H1 (cell line): ENCODE results near the gene CDC14B. TPM values are rescaled to one million over a fixed set of nuclear protein-coding genes. Genes with fewer than 3 reads are reported as not detected.

Experiments
- CTCF ChIA-PET: fragments of 300-600 bp; sonication (Branson Sonifier 250); formaldehyde crosslinking; loops from one replicate; lab custom pipeline; 2021; ENCODE audit not compliant: partially characterized antibody; lab: Charles Lee
- POLR2A ChIA-PET: fragments of 300-600 bp; sonication (Branson Sonifier 250); formaldehyde crosslinking; loops from one replicate; lab custom pipeline; 2021; ENCODE audit warnings: inconsistent platforms; ENCODE audit not compliant: partially characterized antibody; lab: Charles Lee
- DNase-seq, 2 experiments: peaks; one replicate each; pipeline versions ENCODE4 v3.0.0 to v3.0.0-alpha.2; 2010 to 2022; ENCODE audit warnings: low spot score in 2 of 2, low read depth in 1 of 2, mixed read lengths in 1 of 2
- FAIRE-seq: peaks from 2 replicates; lab custom pipeline; 2011; peaks lifted over from hg19 to GRCh38; lab: Jason Lieb, UNC
- H2AFZ ChIP-seq: 2 replicates; pipeline ENCODE4 v1.8.1; 2012; ENCODE audit warnings: low read length, inconsistent platforms
- H2AK5ac ChIP-seq: 2 replicates; pipeline ENCODE4 v1.6.1; 2013; ENCODE audit warnings: low read depth, low read length
- H2BK120ac ChIP-seq: replicated peaks from 2 replicates; pipeline ENCODE3; 2013; ENCODE audit warnings: low read depth, low read length, inconsistent platforms
- H2BK12ac ChIP-seq: 2 replicates; pipeline ENCODE4 v1.6.1; 2013; ENCODE audit warnings: low read depth, low read length
- H2BK15ac ChIP-seq: 2 replicates; pipeline ENCODE4 v1.6.1; 2013; ENCODE audit warnings: low read length
- H2BK20ac ChIP-seq: 2 replicates; pipeline ENCODE4 v1.6.1; 2013; ENCODE audit warnings: low read length
- H2BK5ac ChIP-seq: 2 replicates; pipeline ENCODE4 v1.6.1; 2013; ENCODE audit warnings: low read depth, low read length
- H3K14ac ChIP-seq: 2 replicates; pipeline ENCODE4 v1.6.1; 2013; ENCODE audit warnings: inconsistent platforms; ENCODE audit not compliant: insufficient read length
- H3K18ac ChIP-seq: 2 replicates; pipeline ENCODE4 v1.6.1; 2013; ENCODE audit warnings: low read length; ENCODE audit errors: extremely low read depth
- H3K23ac ChIP-seq: 2 replicates; pipeline ENCODE4 v1.6.1; 2013; ENCODE audit warnings: inconsistent platforms; ENCODE audit not compliant: insufficient read length
- H3K23me2 ChIP-seq: 2 replicates; pipeline ENCODE4 v1.6.1; 2013; ENCODE audit warnings: low read depth, low read length
- H3K27ac ChIP-seq: 2 replicates; pipeline ENCODE4 v1.6.1; 2011; ENCODE audit warnings: low read depth, low read length, inconsistent platforms
- H3K27me3 ChIP-seq, 4 experiments: replicated peaks in 1 of 4; 1 replicate in 1 of 4; 2 replicates in 3 of 4; pipeline versions ENCODE4 v1.6.1 to v1.8.1; 2011 to 2013; ENCODE audit warnings: low read length in 3 of 4, mild to moderate bottlenecking in 3 of 4, inconsistent platforms in 2 of 4, mixed read lengths in 2 of 4, moderate library complexity in 1 of 4; ENCODE audit not compliant: control insufficient read depth in 3 of 4, insufficient read depth in 3 of 4; ENCODE audit errors: extremely low read depth in 1 of 4
- H3K36me3 ChIP-seq, 4 experiments: 2 replicates each; pipeline versions ENCODE4 v1.6.1 to v1.8.1; 2011 to 2013; ENCODE audit warnings: mild to moderate bottlenecking in 4 of 4, low read length in 3 of 4, moderate library complexity in 2 of 4, control low read depth in 1 of 4, inconsistent platforms in 1 of 4; ENCODE audit not compliant: insufficient read depth in 4 of 4, control insufficient read depth in 2 of 4
- H3K4ac ChIP-seq: replicated peaks from 2 replicates; pipeline ENCODE3; 2013; ENCODE audit warnings: low read length, low read depth, mixed read lengths, inconsistent platforms; ENCODE audit not compliant: insufficient read length
- H3K4me1 ChIP-seq, 4 experiments: replicated peaks in 1 of 4; 1 replicate in 1 of 4; 2 replicates in 3 of 4; pipeline versions ENCODE4 v1.6.1 to v1.8.1; 2011 to 2013; ENCODE audit warnings: low read length in 3 of 4, inconsistent platforms in 2 of 4, mixed read lengths in 1 of 4; ENCODE audit not compliant: insufficient read depth in 4 of 4, control insufficient read depth in 3 of 4
- H3K4me2 ChIP-seq, 2 experiments: 2 replicates each; pipeline versions ENCODE4 v1.6.1 to v1.8.1; 2011 to 2013; ENCODE audit warnings: low read depth in 2 of 2, low read length in 2 of 2, control low read depth in 1 of 2, inconsistent platforms in 1 of 2, mild to moderate bottlenecking in 1 of 2; ENCODE audit not compliant: insufficient read depth in 1 of 2
- H3K4me3 ChIP-seq, 4 experiments: fragments of 200-600, 300-600 bp in 1 of 4; sonication (generic), shearing (Covaris generic), sonication (Bioruptor Twin) in 1 of 4; 2 replicates each; pipeline versions ENCODE4 v1.5.1 to v1.8.1; 2011 to 2016; ENCODE audit warnings: low read length in 4 of 4, low read depth in 3 of 4, control low read depth in 2 of 4, inconsistent platforms in 2 of 4, mild to moderate bottlenecking in 2 of 4, mixed read lengths in 1 of 4, moderate library complexity in 1 of 4; ENCODE audit not compliant: insufficient read depth in 2 of 4; ENCODE audit errors: extremely low read depth in 1 of 4
- H3K56ac ChIP-seq: replicated peaks from 2 replicates; pipeline ENCODE3; 2013; ENCODE audit warnings: low read depth, mild to moderate bottlenecking, mixed read lengths, low read length, inconsistent platforms; ENCODE audit not compliant: insufficient read length
- H3K79me1 ChIP-seq: 2 replicates; pipeline ENCODE4 v1.6.1; 2013; ENCODE audit warnings: low read depth, low read length, control low read depth
- H3K79me2 ChIP-seq, 2 experiments: 2 replicates each; pipeline versions ENCODE4 v1.6.1 to v1.8.1; 2012 to 2013; ENCODE audit warnings: low read length in 2 of 2, mild to moderate bottlenecking in 2 of 2, inconsistent platforms in 1 of 2; ENCODE audit not compliant: insufficient read depth in 2 of 2, control insufficient read depth in 1 of 2
- H3K9ac ChIP-seq, 4 experiments: replicated peaks in 1 of 4; 1 replicate in 1 of 4; 2 replicates in 3 of 4; pipeline versions ENCODE4 v1.6.1 to v1.8.1; 2011 to 2013; ENCODE audit warnings: low read depth in 3 of 4, low read length in 3 of 4, control low read depth in 2 of 4, mild to moderate bottlenecking in 2 of 4, moderate library complexity in 2 of 4, inconsistent platforms in 1 of 4; ENCODE audit errors: extremely low read depth in 1 of 4
- H3K9me3 ChIP-seq, 2 experiments: 2 replicates each; pipeline versions ENCODE4 v1.6.1 to v1.8.1; 2012 to 2013; ENCODE audit warnings: mild to moderate bottlenecking in 2 of 2, moderate library complexity in 2 of 2, control low read depth in 1 of 2, inconsistent platforms in 1 of 2, low read depth in 1 of 2, low read length in 1 of 2, mixed read lengths in 1 of 2; ENCODE audit not compliant: insufficient read depth in 2 of 2
- H4K20me1 ChIP-seq, 2 experiments: replicated peaks in 1 of 2; 2 replicates each; pipeline versions ENCODE3 to v1.8.1; 2011 to 2013; ENCODE audit warnings: inconsistent platforms in 2 of 2, low read length in 2 of 2, mild to moderate bottlenecking in 1 of 2; ENCODE audit not compliant: insufficient read depth in 2 of 2, control insufficient read depth in 1 of 2
- H4K5ac ChIP-seq: 2 replicates; pipeline ENCODE4 v1.6.1; 2013; ENCODE audit warnings: low read length, low read depth, mixed read lengths, inconsistent platforms; ENCODE audit not compliant: insufficient read length
- H4K8ac ChIP-seq: 2 replicates; pipeline ENCODE4 v1.8.0; 2013; ENCODE audit warnings: mild to moderate bottlenecking, moderate library complexity, low read length, inconsistent platforms; ENCODE audit not compliant: insufficient read depth; ENCODE audit errors: extremely low read depth
- H4K91ac ChIP-seq: replicated peaks from 2 replicates; pipeline ENCODE3; 2013; ENCODE audit warnings: low read length, mixed read lengths, inconsistent platforms; ENCODE audit not compliant: insufficient read length
- BRCA1 ChIP-seq: IDR thresholded peaks from 2 replicates; pipeline ENCODE4 v1.6.1; 2012; ENCODE audit warnings: low read depth, low read length, improper control_type of control experiment
- E2F6 ChIP-seq: IDR thresholded peaks from 2 replicates; pipeline ENCODE4 v1.6.1; 2012; ENCODE audit warnings: inconsistent platforms
- JUND ChIP-seq: IDR thresholded peaks from 2 replicates; pipeline ENCODE4 v1.6.1; 2011; ENCODE audit warnings: mild to moderate bottlenecking, improper control_type of control experiment, low read length
- MAX ChIP-seq: IDR thresholded peaks from 2 replicates; pipeline ENCODE4 v1.6.1; 2012; ENCODE audit warnings: inconsistent platforms
- NANOG ChIP-seq: IDR thresholded peaks from 2 replicates; pipeline ENCODE4 v1.6.1; 2011; ENCODE audit warnings: low read length, low read depth, mild to moderate bottlenecking, inconsistent platforms; ENCODE audit not compliant: insufficient read depth, poor library complexity, severe bottlenecking
- SIN3A ChIP-seq, 2 experiments: IDR thresholded peaks in 1 of 2; conservative IDR thresholded peaks in 1 of 2; 2 replicates each; pipeline ENCODE4 v1.6.1; 2011 to 2012; ENCODE audit warnings: low read length in 2 of 2, improper control_type of control experiment in 1 of 2, low read depth in 1 of 2, mild to moderate bottlenecking in 1 of 2
- SP2 ChIP-seq: IDR thresholded peaks from 2 replicates; pipeline ENCODE4 v1.6.1; 2012; ENCODE audit warnings: mild to moderate bottlenecking, low read length, inconsistent platforms
- TAF1 ChIP-seq: IDR thresholded peaks from 2 replicates; pipeline ENCODE4 v1.6.1; 2011; ENCODE audit warnings: mild to moderate bottlenecking, low read depth, low read length
- TAF7 ChIP-seq: optimal IDR thresholded peaks from 2 replicates; pipeline ENCODE3; 2011; ENCODE audit warnings: low read depth, mild to moderate bottlenecking, inconsistent platforms, low read length, moderate library complexity, borderline replicate concordance
- TEAD4 ChIP-seq: IDR thresholded peaks from 2 replicates; pipeline ENCODE4 v1.6.1; 2012; ENCODE audit warnings: low read depth, low read length, inconsistent platforms, mixed read lengths
- WGBS, 2 experiments: shearing (Covaris generic) in 1 of 2; methylation state at CpG; one replicate each; pipeline versions ENCODE4 v1.1.6 to v1.1.7; 2013 to 2015; ENCODE audit warnings: low lambda C conversion rate in 2 of 2, mixed read lengths in 2 of 2, inconsistent platforms in 1 of 2, low coverage in 1 of 2, missing lambda C conversion rate in 1 of 2; ENCODE audit not compliant: insufficient replicate concordance in 2 of 2, insufficient coverage in 1 of 2, insufficient read length in 1 of 2; ENCODE audit errors: extremely low coverage in 1 of 2, missing lambda C conversion rate in 1 of 2; 5-methylcytosine and 5-hydroxymethylcytosine counted together
- polyA plus RNA-seq, 7 experiments: library from polyadenylated mRNA; depleted of rRNA in 3 of 7; stranded (reverse) in 5 of 7; unstranded in 2 of 7; fragments of >200 nt in 5 of 7; fragments of 200-250 nt in 2 of 7; gene quantifications; 1 replicate in 5 of 7; 2 replicates in 1 of 7; 4 replicates in 1 of 7; pipeline versions ENCODE4 v1.2.1 to v1.2.3, GENCODE V29; 2011 to 2013; ENCODE audit warnings: missing spikeins in 2 of 7, mixed read lengths in 2 of 7
- total RNA-seq: library from RNA; stranded (reverse); fragmentation: NEBNext Ultra II Directional; extraction: Animal tissue kit (Norgen Biotek cat#: 25700); gene quantifications from 2 replicates; pipeline ENCODE4 v1.2.1, GENCODE V29; 2021

Gene CDC14B
- total and polyA plus RNA-seq, 2 of the 8 experiments (the other 6 are each of a cell fraction or from before 2014, with no cell fraction given): 17.2 to 44.6 TPM

GRCh38 chr9:96655198-96655851 is 35.7 kb upstream of the CDC14B start, which contains the start of gene PRXL2C:
Gene PRXL2C (minus strand): TSS chr9:96655317. CDS start chr9:96655281, 36 bp downstream.
- no peak within 1 kb of the TSS for H2BK120ac ChIP-seq
- H2BK5ac ChIP-seq: peak within 1 kb of the TSS; percentile 38; the same call in 1 of the 2 replicates
- DNase-seq: peak in 1 of 2 experiments; percentile 79
- no peaks in the 10 kb centered on the region for H3K79me1 ChIP-seq
- H3K9me3 ChIP-seq: no peaks in the 10 kb centered on the region
- H3K14ac ChIP-seq: no peak within 1 kb of the TSS
- H3K56ac ChIP-seq: peak within 1 kb of the TSS; percentile 53
- H4K8ac ChIP-seq: peak within 1 kb of the TSS; percentile 89; the same call in 1 of the 2 replicates
- no peak within 1 kb of the TSS for H2BK15ac ChIP-seq
- H3K23me2 ChIP-seq: peaks cover 4% of the 10 kb centered on the region; the same call in 1 of the 2 replicates
- POLR2A ChIA-PET: interaction anchor here (1.8 kb wide), 1 partner anchor 89 kb away, joined by 4 read pairs; no protein-coding TSS in a partner anchor
- H4K20me1 ChIP-seq: no peaks in the 10 kb centered on the region
- H4K91ac ChIP-seq: no peak within 1 kb of the TSS
- H2BK12ac ChIP-seq: no peak within 1 kb of the TSS
- H2BK20ac ChIP-seq: no peak within 1 kb of the TSS
- H3K36me3 ChIP-seq: no peaks in the 10 kb centered on the region
- H3K4me1 ChIP-seq: peaks cover 0 to 6% (median 0%) of the 10 kb centered on the region in 4 experiments; a peak in 2 of 7 replicates
- no peak within 1 kb of the TSS; the same call in 1 of the 2 replicates for H3K27ac ChIP-seq
- no peak within 1 kb of the TSS for H3K4ac ChIP-seq
- peak within 1 kb of the TSS; percentile 54 to 83 (median 64) for H3K9ac ChIP-seq
- CTCF ChIA-PET: interaction anchor here (0.7 to 1.6 kb wide), 4 partner anchors 11 to 213 kb away, joined by 3 to 5 read pairs (median 4); no protein-coding TSS in a partner anchor
- H3K27me3 ChIP-seq: no peaks in the 10 kb centered on the region; a peak in 1 of 7 replicates
- peak within 1 kb of the TSS; percentile 20 for H3K23ac ChIP-seq
- H4K5ac ChIP-seq: peak within 1 kb of the TSS; percentile 44
- FAIRE-seq: no peak
- no peak within 1 kb of the TSS; the same call in 1 of the 2 replicates for H2AK5ac ChIP-seq
- peak within 1 kb of the TSS; percentile 66 to 78 (median 74) for H3K4me3 ChIP-seq
- WGBS, 2 experiments: 13% methylated on average over 20 of the region's 57 CpGs; no CpG with 5 or more reads in 1 of the 2 experiments
- peak within 1 kb of the TSS; percentile 78 for H2AFZ ChIP-seq
- H3K79me2 ChIP-seq: no peaks in the 10 kb centered on the region
- H3K18ac ChIP-seq: peak within 1 kb of the TSS; percentile 67
- H3K4me2 ChIP-seq: peak within 1 kb of the TSS; percentile 71 to 74
- peak; percentile 55 for TF ChIP-seq MAX
- TF ChIP-seq JUND: no peak
- no peak for TF ChIP-seq TEAD4
- TF ChIP-seq TAF7: no peak
- TF ChIP-seq BRCA1: no peak
- no peak for TF ChIP-seq SP2
- TF ChIP-seq SIN3A (conservative IDR thresholded peaks at IDR 0.05 in 1 of 2, IDR thresholded peaks at IDR 0.05 in 1 of 2; ENCODE audit: low read depth in 1 of 2, low read length in 2 of 2): 0 out of 4 replicates have a peak, but pooled peaks of 1 of the 2 experiments have one; percentile 15
- TF ChIP-seq NANOG: no peak
- peak; percentile 63 for TF ChIP-seq TAF1
- peak; percentile 68; the same call in 1 of the 2 replicates for TF ChIP-seq E2F6
